Lower leg skin (tissue), 4 donors: ENCODE results near the gene GRIFIN. TPM values are rescaled to one million over a fixed set of nuclear protein-coding genes. Genes with fewer than 3 reads are reported as not detected.

ENCODE experiments used
- DNase-seq, 2 donors: peaks; one replicate each; pipeline ENCODE4 v3.0.0-alpha.2; 2019; ENCODE audit warnings: low spot score in 2 of 2
- H3K4me3 ChIP-seq: fragments of 200-600 bp; sonication (generic); 2 replicates; pipeline ENCODE4 v1.5.1; 2017; ENCODE audit warnings: mild to moderate bottlenecking, low read depth; ENCODE audit not compliant: poor library complexity, severe bottlenecking
- POLR2A ChIP-seq, 2 donors: fragments of 450-650 bp; IDR thresholded peaks; one replicate each; pipeline ENCODE4 v1.6.1; 2016 to 2017; ENCODE audit warnings: antibody characterized with exemption in 2 of 2, mild to moderate bottlenecking in 1 of 2, moderate library complexity in 1 of 2
- WGBS, 2 donors: methylation state at CpG; one replicate each; pipeline ENCODE4 v1.1.5; 2018; 5-methylcytosine and 5-hydroxymethylcytosine counted together
- intact Hi-C: fragments of 100-400 bp; cut with DNase I; formaldehyde crosslinking; loops from one replicate; pipeline ENCODE4 v1.15.0; 2023; ENCODE audit warnings: low total_unique reads
- total RNA-seq, 4 donors: library from RNA; depleted of rRNA; stranded (reverse); fragments of >200 nt; gene quantifications; one replicate each; pipeline ENCODE4 v1.1.0, GENCODE V29; 2016
- TF ChIP-seq, protein P1 (sequence below), 3 donors: fragments of 450-650 bp; IDR thresholded peaks; one replicate each; pipeline ENCODE4 v1.5.1; 2016; ENCODE audit warnings: antibody characterized with exemption in 3 of 3, mild to moderate bottlenecking in 3 of 3, moderate library complexity in 2 of 3

The GRIFIN gene
- total RNA-seq, 4 donors from 2014 or later: not detected

GRCh38 chr7:2514473-2515423, 38.5 kb upstream of the GRIFIN start:
- WGBS, 2 donors: 79 to 91% methylated on average over 9 of the region's 9 CpGs

GRCh38 chr7:2513702-2514101, 37.5 kb upstream of the GRIFIN start:
- TF ChIP-seq POLR2A (IDR thresholded peaks at IDR 0.05): no peak
- TF ChIP-seq, protein P1, sequence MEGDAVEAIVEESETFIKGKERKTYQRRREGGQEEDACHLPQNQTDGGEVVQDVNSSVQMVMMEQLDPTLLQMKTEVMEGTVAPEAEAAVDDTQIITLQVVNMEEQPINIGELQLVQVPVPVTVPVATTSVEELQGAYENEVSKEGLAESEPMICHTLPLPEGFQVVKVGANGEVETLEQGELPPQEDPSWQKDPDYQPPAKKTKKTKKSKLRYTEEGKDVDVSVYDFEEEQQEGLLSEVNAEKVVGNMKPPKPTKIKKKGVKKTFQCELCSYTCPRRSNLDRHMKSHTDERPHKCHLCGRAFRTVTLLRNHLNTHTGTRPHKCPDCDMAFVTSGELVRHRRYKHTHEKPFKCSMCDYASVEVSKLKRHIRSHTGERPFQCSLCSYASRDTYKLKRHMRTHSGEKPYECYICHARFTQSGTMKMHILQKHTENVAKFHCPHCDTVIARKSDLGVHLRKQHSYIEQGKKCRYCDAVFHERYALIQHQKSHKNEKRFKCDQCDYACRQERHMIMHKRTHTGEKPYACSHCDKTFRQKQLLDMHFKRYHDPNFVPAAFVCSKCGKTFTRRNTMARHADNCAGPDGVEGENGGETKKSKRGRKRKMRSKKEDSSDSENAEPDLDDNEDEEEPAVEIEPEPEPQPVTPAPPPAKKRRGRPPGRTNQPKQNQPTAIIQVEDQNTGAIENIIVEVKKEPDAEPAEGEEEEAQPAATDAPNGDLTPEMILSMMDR (IDR thresholded peaks at IDR 0.05): no peak
- intact Hi-C loops: no loop called here
- no peak for DNase-seq
- WGBS, 2 donors: 90 to 98% methylated on average over 7 of the region's 7 CpGs
- no peak overlapping the region for H3K4me3 ChIP-seq

More at GRCh38 chr7:2514473-2515423, 38.5 kb upstream of the GRIFIN start:
- no peak for TF ChIP-seq POLR2A (IDR thresholded peaks at IDR 0.05)
- TF ChIP-seq, protein P1 (IDR thresholded peaks at IDR 0.05): no peak
- no peak for DNase-seq
- intact Hi-C loops: no loop called here
- H3K4me3 ChIP-seq: no peak overlapping the region

DNA sequence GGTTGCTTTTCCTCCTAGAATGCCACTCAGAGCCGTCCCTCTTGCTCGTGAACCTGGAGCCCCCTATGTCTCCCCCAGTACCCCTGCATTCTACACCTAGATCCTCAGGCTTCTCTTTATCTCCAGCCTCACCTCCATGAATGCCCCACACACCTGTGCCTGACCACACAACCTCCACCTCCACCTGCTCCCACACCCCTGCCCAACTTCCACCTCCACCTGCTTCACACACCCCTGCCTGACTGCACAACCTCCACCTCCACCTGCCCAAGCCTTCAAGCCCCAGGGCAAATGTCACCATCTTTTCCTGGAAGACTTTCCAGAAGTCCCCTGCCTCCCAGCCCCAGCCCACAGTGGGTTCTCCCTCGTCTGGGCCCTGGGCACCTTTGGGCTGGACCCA, 36.5 kb upstream of the GRIFIN start:
- 58 to 74% methylated on average over 3 of the region's 3 CpGs for WGBS, 2 donors
- DNase-seq: no peak
- intact Hi-C loops: no loop called here
- H3K4me3 ChIP-seq: no peak overlapping the region
- TF ChIP-seq, protein P1 (IDR thresholded peaks at IDR 0.05): no peak
- TF ChIP-seq POLR2A (IDR thresholded peaks at IDR 0.05): no peak

- no peak overlapping the region for H3K4me3 ChIP-seq
- intact Hi-C loops: no loop called here
- WGBS, 2 donors: 24 to 27% methylated on average over 11 of the region's 12 CpGs
- TF ChIP-seq, protein P1 (IDR thresholded peaks at IDR 0.05): no peak
- no peak for TF ChIP-seq POLR2A (IDR thresholded peaks at IDR 0.05)
- DNase-seq: no peak
Observed at GRCh38 chr7:2512179-2512661, 36.0 kb upstream of the GRIFIN start.

- no peak for TF ChIP-seq POLR2A (IDR thresholded peaks at IDR 0.05)
- H3K4me3 ChIP-seq: no peak overlapping the region
- DNase-seq: no peak
- intact Hi-C loops: no loop called here
- WGBS, 2 donors: 61 to 72% methylated on average over 5 to 16 of the region's 18 CpGs
Observed at GRCh38 chr7:2511769-2512168, 35.6 kb upstream of the GRIFIN start.

DNA sequence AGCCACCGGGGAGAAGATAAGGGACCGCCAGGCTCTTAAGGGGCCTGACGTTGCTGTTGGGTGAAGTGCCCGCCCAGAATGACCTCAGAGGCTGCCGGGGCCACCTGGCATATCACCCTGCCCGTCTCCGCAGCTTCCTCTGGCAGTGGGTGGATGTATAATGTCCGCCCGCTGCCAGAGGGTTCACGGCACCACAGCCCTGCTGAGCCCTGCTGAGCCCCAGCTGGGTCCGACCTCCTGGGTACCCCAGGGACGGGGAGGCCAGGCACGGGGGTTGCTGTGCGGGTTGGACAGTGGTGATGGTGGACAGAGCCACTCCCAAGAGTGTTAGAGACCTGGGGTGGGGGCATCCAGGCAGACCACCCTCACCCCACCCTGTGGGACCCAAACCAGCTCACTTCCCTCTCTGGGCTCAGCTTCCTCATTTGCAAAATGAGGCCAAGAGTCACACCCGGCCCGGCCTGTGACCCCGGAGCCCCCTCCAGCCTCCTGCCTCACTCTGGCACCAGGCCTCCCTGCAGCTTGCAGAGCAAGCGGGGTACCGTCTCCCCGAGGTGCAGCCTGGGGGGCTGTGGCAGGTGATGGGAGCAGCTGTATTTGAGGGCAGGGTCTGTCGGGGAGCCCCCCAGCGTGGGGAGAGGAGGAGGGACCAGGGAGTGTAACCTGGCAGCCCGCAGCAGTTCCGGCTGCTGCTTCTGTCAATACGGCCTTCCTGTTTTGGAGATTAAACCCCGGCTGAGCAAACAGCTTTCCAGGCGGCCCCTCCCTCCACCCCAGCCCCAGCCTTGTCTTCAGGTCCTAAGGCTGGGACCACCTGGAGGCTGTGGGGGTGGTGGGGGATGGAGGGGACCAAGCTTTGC, 34.9 kb upstream of the GRIFIN start:
- intact Hi-C loops: no loop called here
- no peak for DNase-seq
- 57 to 70% methylated on average over 10 to 22 of the region's 27 CpGs for WGBS, 2 donors
- no peak overlapping the region for H3K4me3 ChIP-seq
- TF ChIP-seq, protein P1 (IDR thresholded peaks at IDR 0.05): no peak
- no peak for TF ChIP-seq POLR2A (IDR thresholded peaks at IDR 0.05)
